ENCODE measurements around the gene FIBP.
"Not testable (repeated sequence)": the region's sequence is repeated elsewhere in the genome, so short reads cannot be mapped to it uniquely, and the experiment has no call there.

FIBP gene

GRCh38 chr11:65849771-65850216 is 38.5 kb downstream of the FIBP start:
- H3K4me3 ChIP-seq (replicated peaks in 1 of 2; ENCODE audit: low read depth in 2 of 2, low read length in 2 of 2), result no peak overlapping the region
- DNase-seq (ENCODE audit: low read depth in 2 of 2), result no peak
- TF ChIP-seq CTCF (IDR thresholded peaks at IDR 0.05; ENCODE audit: low read depth, low read length), result no peak

- no peak for TF ChIP-seq CTCF (IDR thresholded peaks at IDR 0.05; ENCODE audit: low read depth, low read length)
- no peak overlapping the region for H3K4me3 ChIP-seq (replicated peaks in 1 of 2; ENCODE audit: low read depth in 2 of 2, low read length in 2 of 2)
- no peak for DNase-seq (ENCODE audit: low read depth in 2 of 2)
Measured at GRCh38 chr11:65849366-65849765, 38.9 kb downstream of the FIBP start.

DNA sequence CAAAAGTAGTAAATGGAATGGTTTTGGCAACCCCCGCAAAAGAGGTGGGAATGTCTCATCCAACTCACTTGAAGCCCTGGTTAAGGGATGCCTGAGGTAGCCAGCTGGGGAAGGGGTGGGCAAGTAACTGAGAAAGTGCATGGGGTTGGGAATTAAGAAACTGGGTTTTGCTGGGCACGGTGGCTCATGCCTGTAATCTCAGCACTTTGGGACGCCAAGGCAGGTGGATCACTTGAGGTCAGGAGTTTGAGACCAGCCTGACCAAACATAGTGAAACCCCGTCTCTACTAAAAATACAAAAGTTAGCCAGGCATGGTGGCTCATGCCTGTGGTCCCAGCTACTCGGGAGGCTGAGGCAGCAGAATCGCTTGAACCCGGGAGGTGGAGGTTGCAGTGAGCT is 39.6 kb downstream of the FIBP start:
- not testable (repeated sequence) for DNase-seq (ENCODE audit: low read depth in 2 of 2); H3K4me3 ChIP-seq (replicated peaks in 1 of 2; ENCODE audit: low read depth in 2 of 2, low read length in 2 of 2)

- no peak for TF ChIP-seq CTCF (IDR thresholded peaks at IDR 0.05; ENCODE audit: low read depth, low read length)
- H3K4me3 ChIP-seq (replicated peaks in 1 of 2; ENCODE audit: low read depth in 2 of 2, low read length in 2 of 2), result no peak overlapping the region
- no peak for DNase-seq (ENCODE audit: low read depth in 2 of 2)
Measured at GRCh38 chr11:65847746-65848145, 40.5 kb downstream of the FIBP start.

- no peak for DNase-seq (ENCODE audit: low read depth in 2 of 2)
- no peak for TF ChIP-seq CTCF (IDR thresholded peaks at IDR 0.05; ENCODE audit: low read depth, low read length)
- H3K4me3 ChIP-seq (replicated peaks in 1 of 2; ENCODE audit: low read depth in 2 of 2, low read length in 2 of 2), result no peak overlapping the region
Measured at GRCh38 chr11:65844231-65844872, 43.9 kb downstream of the FIBP start.

DNA sequence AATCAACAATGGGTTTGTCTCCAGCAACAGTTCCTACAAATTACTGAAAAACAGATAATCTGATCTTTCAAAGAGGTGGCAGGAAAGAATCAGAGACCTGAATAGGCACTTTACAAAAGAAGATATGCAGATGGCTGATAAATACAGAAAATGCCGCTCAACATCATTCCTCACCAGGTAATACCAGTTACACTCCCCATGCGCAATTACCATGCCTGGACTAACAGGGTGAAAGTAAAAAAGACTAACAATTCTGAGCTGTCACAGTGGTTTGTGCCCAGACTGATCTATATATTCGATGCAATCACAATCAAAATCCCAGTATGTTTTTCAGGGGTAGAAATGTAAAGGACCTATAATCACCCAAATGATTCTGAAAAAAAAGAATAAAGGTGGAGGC is 44.5 kb downstream of the FIBP start:
- no peak for TF ChIP-seq CTCF (IDR thresholded peaks at IDR 0.05; ENCODE audit: low read depth, low read length)
- no peak for DNase-seq (ENCODE audit: low read depth in 2 of 2)
- no peak overlapping the region for H3K4me3 ChIP-seq (replicated peaks in 1 of 2; ENCODE audit: low read depth in 2 of 2, low read length in 2 of 2)

DNA sequence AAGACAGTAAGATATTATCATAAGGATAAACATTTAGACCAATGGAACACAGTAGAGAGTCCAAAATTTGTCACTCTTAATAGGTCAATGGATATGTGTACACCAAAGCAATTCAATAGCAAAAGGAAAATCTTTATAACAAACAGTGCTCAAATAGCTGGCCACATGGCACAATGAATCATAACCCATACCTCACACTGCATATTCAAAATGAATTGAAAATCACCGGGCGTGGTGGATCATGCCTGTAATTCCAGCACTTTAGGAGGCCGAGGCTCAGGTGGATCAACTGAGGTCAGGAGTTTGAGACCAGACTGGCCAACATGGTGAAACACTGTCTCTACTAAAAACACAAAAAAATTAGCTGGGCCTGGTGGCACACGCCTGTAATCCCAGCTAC is 46.1 kb downstream of the FIBP start:
- H3K4me3 ChIP-seq (replicated peaks in 1 of 2; ENCODE audit: low read depth in 2 of 2, low read length in 2 of 2), result no peak overlapping the region
- TF ChIP-seq CTCF (IDR thresholded peaks at IDR 0.05; ENCODE audit: low read depth, low read length), result no peak
- no peak for DNase-seq (ENCODE audit: low read depth in 2 of 2)
